Thoracic aorta (tissue), 2 donors: ENCODE measurements around the gene ALDH1A3. TPM values are rescaled to one million over a fixed set of nuclear protein-coding genes. Genes with fewer than 3 reads are reported as not detected.
"Not testable (repeated sequence)": the region's sequence is repeated elsewhere in the genome, so short reads cannot be mapped to it uniquely, and the experiment has no call there.

Source experiments
- ATAC-seq: fragments of 150-250 bp; one replicate; pipeline ENCODE4 v1.8.0; 2017; ENCODE audit warnings: low read depth; ENCODE audit not compliant: insufficient number of reproducible peaks, low FRiP score
- DNase-seq: peaks from one replicate; pipeline ENCODE4 v3.0.0-alpha.2; 2020; ENCODE audit warnings: low spot score
- H3K27ac ChIP-seq, 2 donors: fragments of 200-600 bp; sonication (generic); 1 replicate in 1 of 2; 2 replicates in 1 of 2; pipeline ENCODE4 v1.5.1; 2016; ENCODE audit warnings: mild to moderate bottlenecking in 2 of 2, moderate library complexity in 2 of 2
- H3K27me3 ChIP-seq: fragments of 200-600 bp; sonication (generic); replicated peaks from 2 replicates; pipeline ENCODE4 v1.6.0; 2016; ENCODE audit warnings: mild to moderate bottlenecking; ENCODE audit not compliant: insufficient read depth
- H3K36me3 ChIP-seq: fragments of 200-600 bp; sonication (generic); one replicate; pipeline ENCODE4 v1.5.1; 2016
- H3K4me1 ChIP-seq, 2 donors: fragments of 200-600 bp; sonication (generic); 1 replicate in 1 of 2; 2 replicates in 1 of 2; pipeline versions ENCODE4 v1.5.1 to v1.6.0; 2016; ENCODE audit warnings: low read depth in 2 of 2, mild to moderate bottlenecking in 1 of 2; ENCODE audit not compliant: control insufficient read depth in 1 of 2
- H3K4me3 ChIP-seq: fragments of 200-600 bp; sonication (generic); 2 replicates; pipeline ENCODE4 v1.5.1; 2016; ENCODE audit warnings: mild to moderate bottlenecking
- H3K9me3 ChIP-seq: fragments of 200-600 bp; sonication (generic); 2 replicates; pipeline ENCODE4 v1.5.1; 2016
- CTCF ChIP-seq: fragments of 200-600 bp; sonication (generic); IDR thresholded peaks from one replicate; pipeline ENCODE4 v1.5.1; 2019; ENCODE audit warnings: antibody characterized with exemption
- total RNA-seq, 2 donors: library from RNA; depleted of rRNA; stranded (reverse); fragments of >200 nt; gene quantifications; one replicate each; pipeline versions ENCODE4 v1.1.0 to v1.2.3, GENCODE V29; 2016

ALDH1A3 gene
- total RNA-seq, 2 donors from 2014 or later = 3.2 to 21.8 TPM

DNA sequence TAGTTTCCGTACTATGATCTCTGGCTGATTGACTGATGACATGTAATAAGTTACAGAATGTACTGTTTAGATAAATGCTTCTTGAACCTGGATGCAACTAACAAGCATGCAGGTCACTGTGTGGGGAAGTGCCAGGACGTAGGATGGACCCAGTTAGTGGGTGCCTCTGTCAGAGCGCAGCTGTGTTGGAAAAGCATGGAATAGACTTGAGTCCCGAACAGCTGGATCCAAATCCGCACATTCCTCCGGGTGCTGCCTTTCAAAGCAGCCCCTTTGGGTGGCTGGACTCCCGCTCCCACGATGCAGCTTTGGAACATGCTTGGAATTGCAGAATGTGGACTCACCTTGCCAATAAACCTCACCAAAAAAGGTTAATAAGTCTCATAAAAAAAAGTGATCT lies 35.5 kb upstream of the ALDH1A3 start:
- ATAC-seq = no peak
- H3K27me3 ChIP-seq = no peaks in the 10 kb centered on the region
- H3K36me3 ChIP-seq = no peaks in the 10 kb centered on the region
- TF ChIP-seq CTCF = no peak
- DNase-seq = no peak
- no peaks in the 10 kb centered on the region for H3K9me3 ChIP-seq
- H3K27ac ChIP-seq = no peak overlapping the region
- no peaks in the 10 kb centered on the region for H3K4me1 ChIP-seq
- H3K4me3 ChIP-seq = no peak overlapping the region

DNA sequence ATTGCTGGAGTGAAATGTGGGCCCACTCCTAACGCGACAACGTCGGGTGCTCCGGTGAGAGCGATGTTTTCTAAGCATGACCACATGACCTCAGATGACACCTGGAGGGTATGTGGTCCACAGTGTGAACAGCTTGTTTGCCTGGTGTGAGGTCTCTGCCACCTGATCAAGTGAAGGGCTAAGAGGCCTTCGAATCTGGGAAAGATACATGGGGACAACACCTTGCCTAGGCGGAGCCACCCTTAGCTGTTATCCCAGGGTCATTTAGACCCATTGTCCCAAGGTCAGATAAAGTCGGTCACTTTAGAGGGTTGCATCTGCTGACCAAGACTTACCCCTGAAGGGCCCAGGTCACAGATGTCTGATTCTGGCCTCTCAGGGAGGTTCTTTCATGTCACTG lies 34.9 kb upstream of the ALDH1A3 start:
- Histone ChIP-seq H3K36me3 (no peaks in the 10 kb centered on the region), H3K27ac (no peak overlapping the region), H3K9me3 (no peaks in the 10 kb centered on the region), H3K27me3 (no peaks in the 10 kb centered on the region), H3K4me1 (peaks cover 0 to 4% of the 10 kb centered on the region in 2 donors), H3K4me3 (no peak overlapping the region)
- no peak for ATAC-seq
- DNase-seq = no peak
- no peak for TF ChIP-seq CTCF

DNA sequence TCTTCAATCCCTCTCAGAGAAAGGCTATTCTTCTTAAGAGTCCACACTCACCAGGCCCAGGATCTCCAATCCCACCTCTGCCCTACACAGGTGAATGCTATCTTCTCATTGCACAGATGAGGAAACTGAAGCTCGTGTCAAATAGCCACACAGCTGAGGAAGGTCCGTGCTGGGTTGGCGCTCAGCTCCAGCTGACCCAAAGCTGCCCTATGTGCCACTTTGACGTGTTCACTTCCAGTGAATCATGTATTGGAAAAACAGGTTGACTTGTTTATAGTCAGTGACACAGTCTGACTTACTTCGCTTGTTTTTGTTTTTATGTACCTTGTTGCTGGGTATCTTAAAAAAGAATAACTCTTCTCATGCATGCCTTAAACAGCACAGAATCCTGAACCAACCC lies 32.4 kb upstream of the ALDH1A3 start:
- Histone ChIP-seq H3K4me3 (no peak overlapping the region), H3K27me3 (no peaks in the 10 kb centered on the region), H3K27ac (no peak overlapping the region), H3K9me3 (no peaks in the 10 kb centered on the region), H3K36me3 (no peaks in the 10 kb centered on the region), H3K4me1 (peaks cover 0 to 6% of the 10 kb centered on the region in 2 donors)
- no peak for ATAC-seq
- no peak for DNase-seq
- no peak for TF ChIP-seq CTCF

DNA sequence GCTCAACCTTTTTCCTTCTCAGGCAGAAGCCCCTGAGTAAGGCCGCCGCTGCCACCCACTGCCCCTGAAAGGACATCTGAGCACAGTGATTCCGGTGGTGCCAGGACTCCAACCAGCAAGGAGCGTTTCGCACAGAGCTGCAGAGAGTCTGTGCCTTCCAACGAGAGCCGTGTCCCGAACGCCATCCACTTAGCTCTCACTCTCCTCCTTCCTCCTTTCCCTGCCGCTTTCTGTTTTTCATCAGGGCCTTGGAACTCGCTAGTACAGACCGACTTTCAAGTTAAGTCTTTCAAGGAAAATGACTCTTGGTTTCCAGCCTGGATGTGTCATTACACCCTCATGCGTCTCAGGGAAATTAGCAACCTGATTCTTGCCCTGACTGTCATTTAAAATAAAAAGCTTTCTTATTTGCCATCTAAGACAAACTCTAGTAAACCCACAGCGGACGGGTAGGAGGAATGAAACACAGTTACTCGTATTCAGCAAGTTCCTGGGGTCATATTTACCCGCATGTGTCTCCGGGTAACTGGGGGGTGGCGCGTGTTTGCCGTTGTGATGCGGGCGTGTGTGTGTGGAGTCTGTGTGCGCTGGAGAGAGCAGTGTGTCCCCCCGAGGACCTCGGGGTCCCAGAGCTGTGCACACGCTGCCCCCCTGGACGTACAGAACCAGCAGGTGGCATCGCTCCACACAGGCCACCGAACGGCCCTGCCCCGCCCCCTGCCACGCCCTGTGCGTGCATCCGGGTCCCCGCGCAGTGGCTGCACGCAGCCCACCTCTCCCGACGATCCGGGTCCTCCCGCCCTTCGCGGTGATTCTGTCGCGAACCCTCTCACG lies 30.4 kb upstream of the ALDH1A3 start:
- Histone ChIP-seq H3K4me3 (peak overlapping the region; percentile 59), H3K27me3 (no peaks in the 10 kb centered on the region), H3K36me3 (no peaks in the 10 kb centered on the region), H3K4me1 (peaks cover 0 to 6% of the 10 kb centered on the region in 2 donors), H3K27ac (no peak overlapping the region), H3K9me3 (no peaks in the 10 kb centered on the region)
- DNase-seq (no peak), ATAC-seq (no peak)
- no peak for TF ChIP-seq CTCF

- TF ChIP-seq CTCF = no peak
- Histone ChIP-seq H3K27me3 (no peaks in the 10 kb centered on the region), H3K4me3 (peak overlapping the region; percentile 59), H3K4me1 (peaks cover 0 to 6% of the 10 kb centered on the region in 2 donors), H3K9me3 (no peaks in the 10 kb centered on the region), H3K36me3 (no peaks in the 10 kb centered on the region), H3K27ac (no peak overlapping the region)
- no peak for ATAC-seq
- DNase-seq = no peak
Observed at GRCh38 chr15:100849855-100850218, 29.8 kb upstream of the ALDH1A3 start.

DNA sequence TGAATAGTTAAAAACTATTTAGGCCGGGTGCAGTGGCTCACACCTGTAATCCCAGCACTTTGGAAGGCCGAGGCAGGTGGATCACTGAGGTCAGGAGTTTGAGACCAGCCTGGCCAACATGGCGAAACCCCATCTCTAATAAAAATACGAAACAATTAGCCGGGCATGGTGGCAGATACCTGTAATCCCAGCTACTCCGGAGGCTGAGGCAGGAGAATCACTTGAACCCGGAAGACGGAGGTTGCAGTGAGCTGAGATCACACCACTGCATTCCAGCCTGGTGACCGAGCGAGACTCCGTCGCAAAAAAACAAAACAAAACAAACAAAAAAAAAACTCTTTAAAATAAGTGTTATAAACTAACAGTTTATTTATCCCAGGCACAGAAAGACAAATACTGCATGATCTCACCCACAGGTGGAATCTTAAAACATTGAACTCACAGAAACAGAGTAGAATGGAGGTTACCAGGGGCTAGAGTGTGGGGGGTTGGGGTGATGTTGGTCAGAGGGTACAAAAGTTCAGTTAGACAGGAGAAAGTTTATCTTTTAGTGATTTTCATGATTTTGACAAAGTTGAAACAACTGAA lies 28.1 kb upstream of the ALDH1A3 start:
- ATAC-seq, H3K27ac ChIP-seq, H3K4me1 ChIP-seq, H3K27me3 ChIP-seq, H3K9me3 ChIP-seq, H3K4me3 ChIP-seq, DNase-seq, H3K36me3 ChIP-seq: not testable (repeated sequence)
